ENCODE data around the gene MAD1L1.
"Not testable (repeated sequence)": the region's sequence is repeated elsewhere in the genome, so short reads cannot be mapped to it uniquely, and the experiment has no call there.

MAD1L1 gene

GRCh38 chr7:1941464-1942242 is 291.1 kb downstream of the MAD1L1 start:
- DNase-seq (ENCODE audit: low spot score): no peak

GRCh38 chr7:1940863-1941262 is 291.9 kb downstream of the MAD1L1 start:
- no peak for DNase-seq (ENCODE audit: low spot score)

GRCh38 chr7:1940402-1940786 is 292.4 kb downstream of the MAD1L1 start:
- DNase-seq (ENCODE audit: low spot score): no peak

- DNase-seq (ENCODE audit: low spot score): no peak
Measured at GRCh38 chr7:1939434-1940401, 293.0 kb downstream of the MAD1L1 start.

- DNase-seq (ENCODE audit: low spot score): no peak
Measured at GRCh38 chr7:1938788-1939433, 293.8 kb downstream of the MAD1L1 start.

- no peak for DNase-seq (ENCODE audit: low spot score)
Measured at GRCh38 chr7:1937252-1937605, 295.5 kb downstream of the MAD1L1 start.

- DNase-seq (ENCODE audit: low spot score): no peak
Measured at GRCh38 chr7:1936531-1937251, 296.1 kb downstream of the MAD1L1 start.

- DNase-seq (ENCODE audit: low spot score): no peak
Measured at GRCh38 chr7:1936006-1936310, 296.8 kb downstream of the MAD1L1 start.

- no peak for DNase-seq (ENCODE audit: low spot score)
Measured at GRCh38 chr7:1935176-1936005, 297.4 kb downstream of the MAD1L1 start.

- no peak for DNase-seq (ENCODE audit: low spot score)
Measured at GRCh38 chr7:1934756-1935155, 298.0 kb downstream of the MAD1L1 start.

- DNase-seq (ENCODE audit: low spot score): no peak
Measured at GRCh38 chr7:1934017-1934416, 298.7 kb downstream of the MAD1L1 start.

- DNase-seq (ENCODE audit: low spot score): no peak
Measured at GRCh38 chr7:1933066-1933750, 299.5 kb downstream of the MAD1L1 start.

- no peak for DNase-seq (ENCODE audit: low spot score)
Measured at GRCh38 chr7:1931951-1932270, 300.8 kb downstream of the MAD1L1 start.

- no peak for DNase-seq (ENCODE audit: low spot score)
Measured at GRCh38 chr7:1931256-1931950, 301.3 kb downstream of the MAD1L1 start.

GRCh38 chr7:1930381-1931065 is 302.2 kb downstream of the MAD1L1 start:
- DNase-seq (ENCODE audit: low spot score): no peak

GRCh38 chr7:1929349-1929925 is 303.3 kb downstream of the MAD1L1 start:
- DNase-seq (ENCODE audit: low spot score): not testable (repeated sequence)

- no peak for DNase-seq (ENCODE audit: low spot score)
Measured at GRCh38 chr7:1928645-1929348, 303.9 kb downstream of the MAD1L1 start.

GRCh38 chr7:1927937-1928644 is 304.7 kb downstream of the MAD1L1 start:
- no peak for DNase-seq (ENCODE audit: low spot score)
